ENCODE results near the gene INSYN2B.
"Not testable (repeated sequence)": the region's sequence is repeated elsewhere in the genome, so short reads cannot be mapped to it uniquely, and the experiment has no call there.

The INSYN2B gene

DNA sequence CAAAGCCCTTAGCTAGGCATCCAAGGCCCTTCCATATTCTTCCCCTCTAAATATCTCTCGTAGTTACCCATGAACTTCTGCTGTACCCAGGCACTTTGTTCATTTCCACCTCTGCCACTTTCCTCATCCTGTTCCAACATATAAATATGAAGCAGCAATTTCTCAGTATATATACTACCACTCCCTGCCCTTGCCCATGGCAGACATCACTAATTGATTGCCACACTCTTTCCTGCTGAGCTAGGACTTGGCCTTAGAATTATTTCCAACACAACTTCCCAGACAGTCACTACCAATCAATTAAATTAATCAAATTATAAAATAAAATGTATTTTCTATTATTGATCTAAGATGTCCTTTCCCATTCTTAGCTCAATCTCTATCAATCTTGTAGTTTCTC is 8.5 kb downstream of the INSYN2B start:
- no peak for DNase-seq (ENCODE audit: low spot score)

DNA sequence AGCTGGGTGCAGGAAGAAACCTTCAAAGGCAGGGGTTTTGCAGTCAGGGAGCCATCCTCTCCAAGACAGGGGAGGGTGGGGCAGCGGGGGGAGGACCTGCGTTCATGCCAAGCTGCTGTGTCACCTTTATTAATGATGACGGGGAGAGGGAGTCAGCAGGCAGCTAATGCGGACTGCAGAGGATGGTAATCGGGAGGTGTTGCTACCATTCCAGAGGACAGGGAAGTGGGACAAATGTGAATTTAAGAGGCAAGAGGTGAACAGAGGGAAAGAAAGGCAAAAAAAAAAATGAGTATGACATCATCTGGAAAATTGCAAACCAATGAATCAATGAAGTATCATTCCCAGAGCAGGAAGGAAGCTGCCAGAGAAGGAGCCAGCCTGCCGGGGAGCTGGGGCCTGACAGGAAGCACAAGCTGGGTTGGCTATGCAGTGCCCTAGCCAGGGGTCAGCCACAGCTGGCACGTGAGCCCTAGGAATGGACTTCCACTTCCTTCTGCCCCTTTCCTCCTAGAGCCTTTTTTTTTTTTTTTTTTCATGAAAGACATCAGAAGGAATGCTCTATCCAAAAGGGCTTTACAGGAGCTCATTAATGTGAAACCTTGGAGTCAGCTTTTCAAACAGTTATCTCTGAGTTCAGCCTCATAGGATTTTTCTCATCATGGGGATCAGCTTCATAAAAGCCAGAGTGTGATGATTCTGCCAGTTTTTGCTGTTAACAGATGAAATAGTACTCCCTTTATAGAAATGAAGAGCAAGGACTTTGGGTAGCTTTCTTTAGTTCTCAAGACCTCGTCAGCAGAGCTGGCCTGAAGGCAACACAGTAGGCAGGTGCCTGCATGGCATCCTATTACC is 9.2 kb downstream of the INSYN2B start:
- no peak for DNase-seq (ENCODE audit: low spot score)

DNA sequence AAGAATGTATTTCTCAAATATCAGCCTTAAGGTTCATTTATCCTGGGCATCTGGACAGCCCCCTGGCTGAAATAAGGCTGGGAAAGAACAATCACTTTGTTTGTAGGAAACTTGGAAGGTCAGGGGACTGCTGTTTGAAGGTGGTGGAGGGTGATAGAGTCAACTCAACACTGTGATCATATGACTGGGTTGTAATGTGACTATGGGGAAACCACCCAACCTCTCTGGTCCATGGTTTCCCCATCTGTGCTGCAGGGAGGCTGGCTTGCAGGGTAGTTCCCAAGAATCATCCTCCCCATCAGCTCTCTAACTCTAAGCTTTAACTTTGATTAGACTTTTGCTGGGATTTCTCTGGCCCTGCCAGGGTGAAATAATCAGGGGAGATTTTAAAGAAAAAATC is 10.0 kb downstream of the INSYN2B start:
- no peak for DNase-seq (ENCODE audit: low spot score)

DNA sequence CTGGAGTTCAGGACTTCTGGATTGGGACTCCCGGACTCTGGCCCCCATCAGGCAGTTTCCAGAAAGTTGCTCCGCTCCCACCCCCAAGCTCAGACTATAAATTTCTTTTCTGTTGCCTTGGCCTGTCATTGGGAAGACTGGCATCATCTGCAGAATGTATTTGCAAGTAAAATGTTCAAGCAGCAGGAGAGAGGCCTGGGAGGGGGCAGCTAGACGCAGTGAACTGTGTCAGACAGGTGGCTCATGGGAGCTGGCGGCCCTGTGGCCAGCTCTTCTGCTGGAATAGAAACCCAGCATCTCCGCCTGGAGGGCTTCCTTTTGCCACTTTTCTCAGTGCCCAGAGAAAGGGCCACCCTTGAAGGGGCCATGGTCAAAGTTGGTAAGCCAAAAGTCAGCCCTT is 16.0 kb downstream of the INSYN2B start:
- DNase-seq (ENCODE audit: low spot score): no peak

DNA sequence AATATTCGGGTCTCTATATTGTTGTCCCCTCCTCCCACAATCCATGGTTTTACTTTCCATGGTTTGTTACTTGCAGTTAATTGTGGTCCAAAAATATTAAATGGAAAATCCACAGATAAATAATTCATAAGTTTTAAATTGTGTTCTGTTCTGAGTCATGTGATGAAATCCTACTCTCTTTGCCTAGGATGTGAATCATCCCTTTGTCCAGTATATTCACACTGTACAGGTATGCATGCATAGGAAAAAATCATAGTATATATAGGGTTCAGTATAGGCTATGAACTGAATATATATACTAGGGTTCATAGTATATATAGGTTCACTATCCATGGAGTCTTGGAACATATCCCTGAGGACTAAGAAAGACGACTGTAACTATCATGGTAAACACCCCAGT is 19.6 kb downstream of the INSYN2B start:
- DNase-seq (ENCODE audit: low spot score): no peak

DNA sequence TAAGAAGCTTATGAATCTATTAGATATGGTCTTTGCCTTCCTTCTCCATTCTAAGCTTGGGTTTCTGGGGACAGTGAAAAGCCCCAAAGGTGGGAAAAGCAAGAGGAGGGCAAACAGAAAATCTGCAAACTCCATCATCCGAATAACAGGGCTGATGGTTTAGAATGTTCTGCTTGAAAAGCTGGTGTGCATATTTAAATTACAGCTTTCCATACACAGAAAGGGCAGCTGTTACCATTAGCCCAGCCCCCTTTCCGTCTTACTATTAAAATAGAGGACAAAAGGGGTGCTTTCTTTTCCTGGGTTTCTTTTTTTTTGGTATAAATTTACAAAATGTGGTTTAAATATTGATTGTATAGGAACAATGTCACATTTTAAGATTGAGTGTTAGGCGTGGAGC is 22.0 kb downstream of the INSYN2B start:
- no peak for DNase-seq (ENCODE audit: low spot score)

DNA sequence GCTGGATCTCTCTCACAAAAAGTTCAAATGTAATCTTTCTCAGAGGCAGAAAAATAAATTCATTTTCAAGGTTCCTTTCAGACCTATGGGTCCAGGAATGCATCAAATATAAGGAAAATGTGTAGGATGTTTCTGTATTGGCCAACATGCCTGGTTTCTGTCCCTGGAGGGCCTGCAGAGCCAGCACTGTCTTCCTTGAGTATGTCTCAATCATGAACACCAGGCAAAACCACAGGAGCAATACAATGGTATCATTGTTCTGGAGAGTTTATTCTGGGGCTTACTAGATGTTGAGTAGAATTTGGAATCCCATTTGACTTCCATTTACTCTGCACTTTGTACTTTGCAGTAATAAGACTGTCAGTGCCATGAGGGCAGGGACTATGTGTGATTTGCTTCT is 23.5 kb downstream of the INSYN2B start:
- DNase-seq (ENCODE audit: low spot score): no peak

DNA sequence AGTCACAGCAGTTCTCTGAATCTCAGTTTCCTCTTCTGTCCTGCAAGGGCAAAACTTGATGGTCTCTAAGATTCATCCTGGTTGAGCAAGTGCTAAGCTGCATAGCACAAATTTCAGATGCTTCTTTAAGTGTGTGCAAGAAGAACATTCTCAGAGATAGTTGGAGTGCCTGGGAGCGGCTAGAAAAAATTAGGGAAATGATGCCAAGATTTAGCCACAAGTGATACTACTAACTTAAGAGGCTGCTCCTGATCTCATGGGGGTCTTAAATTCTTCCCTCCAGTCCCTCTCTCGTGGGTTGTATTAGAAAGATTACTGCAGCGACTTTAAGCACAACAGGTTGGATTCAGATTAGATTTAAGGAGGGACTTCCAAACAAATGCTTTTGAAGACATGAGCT is 24.2 kb downstream of the INSYN2B start:
- DNase-seq (ENCODE audit: low spot score): no peak

DNA sequence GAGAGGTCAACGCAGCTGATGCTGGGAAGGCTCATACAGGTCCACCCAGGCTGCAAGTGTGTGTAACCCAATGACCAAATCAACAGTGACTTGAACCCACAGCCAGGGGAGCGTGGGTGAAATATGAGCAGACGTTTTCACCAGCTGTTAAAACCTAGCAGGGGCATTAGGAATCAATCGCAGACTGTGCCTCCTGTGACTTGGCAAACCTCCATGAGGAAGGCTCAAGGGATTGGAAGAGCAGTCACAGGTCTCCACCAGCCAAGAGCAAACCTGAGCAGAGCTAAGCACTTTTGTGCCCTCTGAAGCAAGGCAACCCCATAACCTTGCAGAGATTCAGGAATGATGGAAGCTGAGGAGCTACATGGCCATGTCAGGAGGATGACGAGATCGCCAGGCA is 25.5 kb downstream of the INSYN2B start:
- no peak for DNase-seq (ENCODE audit: low spot score)

DNA sequence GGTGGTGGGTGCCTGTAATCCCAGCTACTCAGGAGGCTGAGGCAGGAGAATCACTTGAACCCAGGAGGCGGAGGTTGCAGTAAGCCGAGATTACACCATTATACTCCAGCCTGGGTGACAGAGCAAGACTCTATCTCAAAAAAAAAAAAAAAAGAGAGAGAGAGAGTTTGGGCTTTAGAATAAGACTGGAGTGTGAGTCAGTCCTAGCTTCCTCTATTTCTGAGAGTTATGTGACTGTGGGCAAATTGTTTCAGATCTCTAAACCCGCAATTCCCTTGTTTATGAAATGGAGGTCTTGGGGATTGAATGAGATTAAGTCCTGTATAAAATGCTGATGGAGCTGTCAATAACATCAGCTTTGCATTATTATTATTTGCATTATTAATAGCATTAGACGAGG is 27.1 kb downstream of the INSYN2B start:
- DNase-seq (ENCODE audit: low spot score): not testable (repeated sequence)

DNA sequence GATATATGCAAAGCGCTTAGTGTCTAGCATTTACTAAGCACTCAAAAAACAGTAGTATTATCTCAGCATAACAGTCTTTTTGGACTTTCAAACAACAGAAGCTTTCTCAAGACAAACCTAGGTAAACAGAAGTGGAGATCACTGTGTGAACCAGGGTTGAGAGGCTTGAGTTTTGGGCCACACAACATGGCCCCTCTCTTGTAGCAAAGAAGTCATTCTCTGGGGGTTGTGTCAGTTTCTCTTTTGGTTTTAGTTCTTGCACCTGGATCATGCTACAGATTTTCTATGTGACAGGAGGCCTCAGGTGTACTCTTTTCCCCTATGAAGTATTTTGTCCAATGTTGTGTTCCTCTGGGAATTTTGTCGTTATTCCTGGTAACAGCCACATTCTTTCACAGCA is 30.0 kb downstream of the INSYN2B start:
- no peak for DNase-seq (ENCODE audit: low spot score)

DNA sequence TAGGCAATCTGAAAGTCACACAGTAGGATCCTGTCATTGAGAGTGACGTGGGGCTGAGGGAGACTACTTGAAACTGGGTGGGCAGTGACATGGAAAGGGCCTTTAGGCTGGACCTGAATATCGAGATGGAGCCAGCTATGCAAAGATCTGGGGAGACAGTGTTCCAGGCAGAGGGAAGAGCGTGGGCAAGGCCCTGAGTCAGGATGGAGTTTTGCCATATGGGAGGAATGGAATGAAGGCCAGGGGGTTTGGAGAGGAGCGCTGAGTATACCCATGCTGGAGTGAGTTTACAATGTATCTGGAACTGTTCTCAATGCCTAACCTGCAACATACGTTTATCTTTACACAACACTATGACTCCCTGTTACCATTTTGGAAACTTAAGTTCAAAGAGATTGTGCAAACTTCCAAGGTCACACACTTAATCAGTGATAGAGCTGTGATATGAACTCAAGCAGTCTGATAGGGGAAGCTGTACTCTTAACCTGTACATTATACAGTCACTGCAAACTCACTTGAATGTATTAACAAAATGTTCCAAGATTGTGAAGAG is 33.5 kb downstream of the INSYN2B start:
- DNase-seq (ENCODE audit: low spot score): no peak

DNA sequence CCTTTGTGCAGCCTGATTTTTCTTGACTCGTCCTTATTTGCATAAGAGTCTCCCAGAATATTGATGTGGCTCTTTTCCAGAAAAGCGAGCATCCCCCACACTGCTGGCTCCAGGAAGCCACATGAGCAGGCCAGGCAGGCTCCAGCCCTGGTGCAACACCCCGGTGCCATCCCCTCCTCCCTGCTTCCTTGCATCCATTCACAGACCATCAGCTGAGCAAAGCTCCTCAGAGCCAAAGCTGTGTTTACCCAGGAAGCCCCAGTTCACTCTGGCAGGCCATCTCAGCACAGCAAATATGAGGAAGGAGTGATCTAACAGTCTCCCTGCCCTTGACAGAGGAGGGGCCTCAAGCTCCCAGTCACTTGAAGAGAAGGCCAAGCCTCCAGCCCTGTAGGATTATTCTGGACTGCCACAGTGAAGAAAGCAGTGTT is 34.4 kb downstream of the INSYN2B start:
- DNase-seq (ENCODE audit: low spot score): no peak

DNA sequence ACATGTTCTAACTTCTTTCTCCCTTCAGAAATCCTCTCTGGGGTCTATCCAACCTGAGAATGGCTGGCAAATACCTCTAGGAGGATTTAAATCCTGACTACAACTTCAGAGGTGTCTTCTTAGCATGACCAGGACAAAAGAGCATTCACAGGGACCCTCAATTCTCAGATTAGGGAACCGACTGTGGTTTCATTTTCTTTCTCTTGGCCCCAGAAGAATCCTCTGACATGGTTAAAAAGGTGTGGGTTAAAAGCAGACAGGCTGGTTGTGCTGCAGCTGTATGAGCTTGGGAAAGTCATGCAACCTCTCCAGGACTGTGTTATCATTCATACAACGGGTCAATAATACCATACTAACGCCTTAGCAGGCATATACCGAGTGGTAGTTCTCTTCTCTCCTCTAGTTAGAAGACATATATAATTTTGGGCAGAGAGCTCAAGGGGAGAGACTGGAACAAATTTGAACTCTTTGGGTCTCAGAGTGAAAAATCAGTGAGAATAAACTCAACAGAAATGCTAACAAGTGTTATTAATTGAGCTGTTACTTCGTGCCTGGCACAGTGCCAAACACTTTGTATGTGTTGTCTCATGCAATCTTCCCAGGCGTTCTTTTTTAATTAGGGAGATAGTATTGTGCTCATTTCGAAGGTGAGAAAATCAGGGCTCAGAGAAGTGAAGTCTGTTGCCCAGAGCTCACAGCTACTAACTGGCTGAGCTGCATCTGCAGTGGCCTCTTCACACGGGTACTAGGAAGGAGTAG is 35.2 kb downstream of the INSYN2B start:
- no peak for DNase-seq (ENCODE audit: low spot score)

DNA sequence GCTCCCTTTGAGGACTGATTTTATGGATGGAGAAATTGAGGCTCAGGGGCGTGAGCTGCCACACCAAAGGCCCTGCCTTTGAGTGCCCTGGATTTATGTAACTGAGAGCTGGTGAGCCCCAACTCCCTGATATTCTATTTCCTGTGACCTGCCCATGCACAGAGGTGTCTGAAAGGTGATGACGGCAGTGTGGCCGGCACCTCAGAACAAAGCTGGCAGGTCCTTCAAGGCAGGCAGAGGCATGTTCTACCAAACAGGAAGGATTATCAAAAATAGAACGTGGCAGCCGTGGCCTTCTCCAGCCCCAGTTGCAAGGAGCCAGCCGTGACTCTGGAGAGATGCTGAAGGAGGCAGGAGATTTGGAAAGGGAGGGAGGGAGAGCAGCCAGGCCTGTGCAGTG is 36.2 kb downstream of the INSYN2B start:
- DNase-seq (ENCODE audit: low spot score): no peak

DNA sequence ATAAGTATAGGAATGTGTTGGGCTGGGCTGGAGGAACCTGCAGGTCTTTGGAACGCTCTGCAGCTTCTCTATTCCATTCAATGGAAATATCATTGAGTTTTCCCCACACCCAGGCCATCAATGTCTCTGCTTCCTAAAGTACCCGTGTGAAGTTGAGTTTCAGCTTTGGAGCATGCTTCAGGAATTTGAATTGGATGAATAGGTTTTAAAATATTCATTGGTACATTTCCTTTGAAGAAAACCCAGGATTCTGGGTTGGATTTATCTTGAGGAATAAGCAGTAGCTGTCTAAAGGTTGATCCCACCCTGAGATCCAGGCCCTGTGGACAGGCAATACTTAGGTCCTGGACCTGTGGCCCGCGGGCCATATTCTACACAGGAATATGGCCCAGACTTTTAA is 37.3 kb downstream of the INSYN2B start:
- DNase-seq (ENCODE audit: low spot score): no peak

DNA sequence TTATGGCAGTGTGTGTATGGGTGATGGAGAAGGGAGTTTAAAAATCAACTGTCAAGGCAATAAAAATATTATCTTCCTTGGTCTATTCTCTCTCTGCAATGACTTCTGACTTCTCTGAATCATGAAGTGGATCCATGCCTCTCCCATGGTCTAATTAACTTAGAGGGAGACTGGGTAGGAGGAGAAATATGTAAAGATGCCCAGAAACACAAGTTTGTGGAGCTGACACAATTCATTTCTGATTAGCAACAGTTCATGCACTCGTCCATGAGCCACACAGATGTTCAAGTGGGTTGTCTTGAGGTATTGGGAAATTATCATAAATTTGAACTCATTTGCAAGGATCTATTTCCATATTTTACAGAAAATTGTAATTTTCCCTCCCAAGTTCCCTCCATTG is 38.1 kb downstream of the INSYN2B start:
- no peak for DNase-seq (ENCODE audit: low spot score)

DNA sequence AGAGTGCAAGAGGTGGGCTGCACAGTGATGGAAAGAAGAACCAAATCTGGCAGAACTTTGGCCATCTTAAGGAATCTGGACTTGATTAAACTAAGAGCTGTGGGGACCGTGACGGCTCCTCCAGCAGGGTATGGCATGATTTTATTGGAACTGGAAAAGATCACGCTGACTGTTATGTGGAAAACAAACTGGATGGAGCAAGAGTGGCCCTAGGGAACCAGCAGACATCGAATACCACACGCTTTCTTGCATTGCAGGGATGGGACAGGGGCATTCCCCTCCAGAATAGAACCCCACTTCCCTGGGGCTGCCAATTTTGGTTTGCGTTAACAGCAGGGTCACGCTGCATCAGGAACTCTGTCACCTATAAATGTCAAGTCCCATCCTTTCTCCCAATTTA is 38.8 kb downstream of the INSYN2B start:
- DNase-seq (ENCODE audit: low spot score): no peak

DNA sequence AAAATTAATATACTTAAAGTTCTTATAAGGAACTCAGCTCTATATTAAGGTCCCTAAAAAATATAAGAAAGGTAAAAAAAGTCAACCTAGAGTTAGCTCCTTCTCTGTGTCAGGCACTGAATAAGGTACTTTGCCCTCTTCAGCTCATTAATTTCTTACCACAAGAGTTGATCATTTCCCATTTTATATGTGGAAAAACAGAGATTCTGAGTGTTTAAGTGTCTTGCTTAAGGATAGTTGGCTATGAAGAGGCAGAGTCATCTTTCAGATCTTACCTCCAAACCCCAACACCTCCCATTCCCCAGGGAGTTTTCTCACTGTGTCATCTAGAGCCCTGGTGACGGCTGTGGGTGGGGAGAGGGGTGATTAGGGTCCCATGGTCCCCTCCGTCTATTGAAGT is 40.6 kb downstream of the INSYN2B start:
- DNase-seq (ENCODE audit: low spot score): no peak

DNA sequence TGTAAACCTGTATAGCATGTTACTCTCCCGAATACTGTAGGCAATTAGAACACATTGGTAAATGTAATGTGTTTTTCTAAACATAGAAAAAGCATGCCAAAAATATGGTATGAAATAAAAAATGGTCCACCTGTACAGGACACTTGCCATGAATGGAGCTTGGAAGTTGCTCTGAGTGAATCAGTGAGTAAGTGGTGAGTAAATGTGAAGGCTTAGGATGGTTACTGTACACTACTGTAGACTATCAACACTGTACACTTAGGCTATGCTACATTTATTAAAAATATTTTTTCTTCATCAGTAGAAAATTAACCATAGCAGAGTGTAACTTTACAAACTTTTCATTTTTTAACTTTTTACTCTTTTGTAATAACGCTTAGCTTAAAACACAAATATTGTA is 41.9 kb downstream of the INSYN2B start:
- no peak for DNase-seq (ENCODE audit: low spot score)

DNA sequence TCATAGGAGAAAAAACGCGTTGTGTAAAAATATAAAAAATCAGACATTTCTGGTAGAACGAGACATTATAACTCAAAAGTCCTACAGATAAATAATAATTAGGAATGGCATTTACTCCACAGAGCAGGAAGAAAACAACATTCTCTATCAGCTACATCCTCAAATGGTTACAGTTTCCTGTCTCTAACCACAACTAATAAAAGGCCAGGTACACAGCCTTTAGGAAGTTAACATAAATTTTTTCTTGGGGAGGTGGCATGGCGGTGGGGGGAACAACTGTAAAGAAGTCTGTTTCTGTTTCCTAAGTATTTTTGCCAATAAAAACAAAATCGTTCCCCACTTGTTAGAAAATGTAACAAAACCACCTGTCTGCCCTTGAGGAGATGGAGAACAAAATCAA is 44.5 kb downstream of the INSYN2B start:
- DNase-seq (ENCODE audit: low spot score): no peak

DNA sequence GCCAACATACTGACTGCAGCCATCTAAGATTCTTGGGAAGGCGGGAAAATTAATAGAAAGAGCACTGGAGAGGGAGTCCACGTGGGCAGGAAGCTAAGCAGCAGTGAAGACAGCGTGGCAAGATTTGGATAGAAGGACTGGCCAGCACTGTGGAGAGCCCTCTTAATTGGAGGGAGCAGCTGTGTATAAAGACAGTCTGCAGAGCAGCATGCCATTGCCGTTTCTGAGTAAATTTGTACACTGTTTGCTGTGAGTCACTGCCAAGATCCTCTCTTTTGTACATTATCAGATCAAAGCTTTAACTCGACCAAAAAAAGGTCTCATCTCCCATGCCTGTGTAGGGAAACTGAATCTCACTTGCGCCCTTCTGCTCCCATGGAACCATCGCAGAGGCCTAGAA is 45.3 kb downstream of the INSYN2B start:
- no peak for DNase-seq (ENCODE audit: low spot score)

DNA sequence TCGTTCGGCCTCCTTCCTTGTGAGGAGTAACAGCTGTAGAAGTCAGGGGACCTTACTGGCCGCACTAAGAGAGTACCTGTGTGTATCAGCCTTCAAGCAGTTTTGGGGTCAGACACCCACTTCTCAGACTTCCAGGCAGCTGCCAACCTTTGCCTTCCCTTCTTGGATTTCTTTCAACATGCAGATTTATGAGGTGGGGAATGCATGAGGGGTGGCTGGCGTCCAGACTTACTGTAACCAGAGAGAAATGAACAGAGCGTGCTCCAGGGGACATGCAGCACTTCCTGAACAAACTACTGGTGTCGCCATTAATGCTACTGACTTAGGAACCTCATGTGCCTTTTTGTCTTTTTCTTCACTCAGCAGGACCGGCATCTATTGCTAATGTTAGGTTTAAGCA is 46.7 kb downstream of the INSYN2B start:
- no peak for DNase-seq (ENCODE audit: low spot score)

Data from D341Med (cell line).